MM.1S (cell line): ENCODE measurements around the gene TIMM44.

ENCODE experiments used
- DNase-seq: peaks from one replicate; pipeline ENCODE4 v3.0.0-alpha.2; 2015
- H2AFZ ChIP-seq: fragments of 300-600 bp; sonication (generic); 2 replicates; pipeline ENCODE4 v1.6.0; 2016; ENCODE audit warnings: antibody characterized with exemption, low read length
- H3F3A ChIP-seq: fragments of 300-600 bp; sonication (generic); 2 replicates; pipeline ENCODE4 v1.6.1; 2016; ENCODE audit warnings: mild to moderate bottlenecking, antibody characterized with exemption, low read length, moderate library complexity, mixed read lengths; ENCODE audit not compliant: insufficient read depth
- H3K27ac ChIP-seq: fragments of 300-600 bp; sonication (generic); 2 replicates; pipeline ENCODE4 v1.5.1; 2016; ENCODE audit warnings: mild to moderate bottlenecking, low read length
- H3K27me3 ChIP-seq: fragments of 300-600 bp; sonication (generic); replicated peaks from 2 replicates; pipeline ENCODE4 v1.6.0; 2016; ENCODE audit warnings: low read length; ENCODE audit not compliant: insufficient read depth
- H3K36me3 ChIP-seq: fragments of 300-600 bp; sonication (generic); replicated peaks from 2 replicates; pipeline ENCODE4 v1.6.1; 2016; ENCODE audit warnings: mild to moderate bottlenecking, low read length, mixed read lengths; ENCODE audit not compliant: insufficient read depth
- H3K4me1 ChIP-seq: fragments of 300-600 bp; sonication (generic); 2 replicates; pipeline ENCODE4 v1.6.1; 2016; ENCODE audit warnings: low read length, mixed read lengths
- H3K4me2 ChIP-seq: fragments of 300-600 bp; sonication (generic); 2 replicates; pipeline ENCODE4 v1.6.0; 2016; ENCODE audit warnings: low read depth, low read length
- H3K4me3 ChIP-seq: fragments of 300-600 bp; sonication (generic); 2 replicates; pipeline ENCODE4 v1.5.1; 2016; ENCODE audit warnings: low read length, mixed read lengths
- H3K79me2 ChIP-seq: fragments of 300-600 bp; sonication (generic); 2 replicates; pipeline ENCODE4 v1.6.1; 2016; ENCODE audit warnings: mixed run types, low read length, mixed read lengths
- H3K9ac ChIP-seq: fragments of 300-600 bp; sonication (generic); 2 replicates; pipeline ENCODE4 v1.6.1; 2016; ENCODE audit warnings: low read length, mixed read lengths
- H3K9me2 ChIP-seq: fragments of 300-600 bp; sonication (generic); replicated peaks from 2 replicates; pipeline ENCODE4 v1.6.1; 2016; ENCODE audit warnings: mild to moderate bottlenecking, low read length, mixed read lengths; ENCODE audit not compliant: insufficient read depth
- H3K9me3 ChIP-seq: fragments of 300-600 bp; sonication (generic); replicated peaks from 2 replicates; pipeline ENCODE4 v1.6.1; 2016; ENCODE audit warnings: mild to moderate bottlenecking, low read length, mixed read lengths; ENCODE audit not compliant: insufficient read depth
- H4K20me1 ChIP-seq: fragments of 300-600 bp; sonication (generic); 2 replicates; pipeline ENCODE4 v1.6.1; 2016; ENCODE audit warnings: mild to moderate bottlenecking, low read length, moderate library complexity, mixed read lengths; ENCODE audit not compliant: insufficient read depth
- CTCF ChIP-seq: fragments of 300-600 bp; sonication (generic); IDR thresholded peaks from 2 replicates; pipeline ENCODE4 v1.5.1; 2016; ENCODE audit warnings: antibody characterized with exemption, low read length, mixed read lengths
- EZH2 ChIP-seq: fragments of 300-600 bp; sonication (generic); optimal IDR thresholded peaks from 2 replicates; pipeline ENCODE3; 2017; ENCODE audit warnings: low read depth, mild to moderate bottlenecking, antibody characterized with exemption, low read length, mixed read lengths
- EZH2phosphoT487 ChIP-seq: fragments of 300-600 bp; sonication (generic); IDR thresholded peaks from 2 replicates; pipeline ENCODE4 v1.6.1; 2018; ENCODE audit warnings: antibody characterized with exemption, low read length

TIMM44 gene

DNA sequence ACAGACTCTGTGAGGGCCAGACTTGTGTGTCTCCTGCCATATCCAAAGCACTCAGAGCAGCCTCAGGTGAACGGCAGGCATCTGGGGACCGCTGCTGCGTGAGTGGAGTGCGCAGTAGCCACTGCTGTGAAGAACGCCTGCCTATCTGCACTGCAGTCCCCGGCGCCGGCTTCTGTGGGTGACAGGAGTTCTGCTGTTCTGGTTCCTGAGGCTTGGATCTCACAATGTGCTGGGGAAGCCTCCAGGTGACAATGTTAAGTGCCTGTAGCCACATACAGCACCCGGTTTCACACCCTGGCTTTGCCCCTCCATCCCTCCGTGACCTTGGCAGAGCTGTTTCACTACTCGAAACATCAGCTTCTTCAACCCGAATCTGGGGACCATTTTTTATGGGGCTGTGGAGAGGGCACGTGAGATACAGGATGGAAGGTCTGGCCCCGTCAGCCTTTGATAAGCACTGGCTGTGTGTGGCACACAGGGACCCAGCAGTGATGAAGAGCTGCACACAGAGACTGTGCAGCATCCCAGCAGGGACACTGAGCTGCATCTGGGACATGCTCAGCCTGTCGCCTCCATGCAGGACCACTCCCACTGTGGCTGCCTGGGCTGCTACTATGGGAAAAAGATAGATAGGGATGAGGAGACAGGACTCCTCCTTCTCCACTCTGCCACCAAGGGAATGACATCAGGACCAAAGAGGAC lies 33.7 kb upstream of the TIMM44 start:
- H2AFZ ChIP-seq, result no peak overlapping the region
- H3K4me3 ChIP-seq, result no peak overlapping the region

GRCh38 chr19:7976461-7976860 lies 33.0 kb upstream of the TIMM44 start:
- Histone ChIP-seq H3K4me3 (no peak overlapping the region), H4K20me1 (0 out of 2 replicates have a peak, but pooled peaks cover 6% of the 10 kb centered on the region), H3K9me3 (no peaks in the 10 kb centered on the region), H3K36me3 (peaks cover 8% of the 10 kb centered on the region), H3K4me2 (no peak overlapping the region), H3K9ac (no peak overlapping the region), H3F3A (no peaks in the 10 kb centered on the region), H3K9me2 (no peaks in the 10 kb centered on the region), H3K27ac (no peak overlapping the region), H2AFZ (no peak overlapping the region), H3K79me2 (peaks cover 47% of the 10 kb centered on the region), H3K27me3 (no peaks in the 10 kb centered on the region), H3K4me1 (no peaks in the 10 kb centered on the region)
- DNase-seq, result no peak
- TF ChIP-seq EZH2 (no peak), CTCF (no peak), EZH2phosphoT487 (no peak)

More for the DNA sequence above, 33.7 kb upstream of the TIMM44 start:
- Histone ChIP-seq H4K20me1 (0 out of 2 replicates have a peak, but pooled peaks cover 6% of the 10 kb centered on the region), H3K27ac (no peak overlapping the region), H3K9ac (no peak overlapping the region), H3K79me2 (peaks cover 52% of the 10 kb centered on the region), H3K4me2 (no peak overlapping the region), H3K27me3 (no peaks in the 10 kb centered on the region), H3K9me2 (no peaks in the 10 kb centered on the region), H3K36me3 (peaks cover 8% of the 10 kb centered on the region), H3K9me3 (no peaks in the 10 kb centered on the region), H3F3A (no peaks in the 10 kb centered on the region), H3K4me1 (no peaks in the 10 kb centered on the region)
- no peak for DNase-seq
- TF ChIP-seq EZH2phosphoT487, result no peak
- TF ChIP-seq CTCF, result no peak
- TF ChIP-seq EZH2, result no peak

- Histone ChIP-seq H3K27ac (no peak overlapping the region), H3K27me3 (no peaks in the 10 kb centered on the region), H4K20me1 (peaks cover 6% of the 10 kb centered on the region; the same call in 1 of the 2 replicates), H3K4me3 (no peak overlapping the region), H3K79me2 (peaks cover 36% of the 10 kb centered on the region), H3F3A (no peaks in the 10 kb centered on the region), H2AFZ (no peak overlapping the region), H3K9me2 (no peaks in the 10 kb centered on the region), H3K36me3 (peaks cover 8% of the 10 kb centered on the region), H3K9ac (no peak overlapping the region), H3K4me2 (no peak overlapping the region), H3K4me1 (no peaks in the 10 kb centered on the region), H3K9me3 (no peaks in the 10 kb centered on the region)
- DNase-seq, result no peak
- TF ChIP-seq EZH2phosphoT487, result no peak
- no peak for TF ChIP-seq EZH2
- TF ChIP-seq CTCF, result no peak
These were observed 31.6 kb upstream of the TIMM44 start for GRCh38 chr19:7975037-7975436.
